ENCODE measurements around the gene FUT9.

DNA sequence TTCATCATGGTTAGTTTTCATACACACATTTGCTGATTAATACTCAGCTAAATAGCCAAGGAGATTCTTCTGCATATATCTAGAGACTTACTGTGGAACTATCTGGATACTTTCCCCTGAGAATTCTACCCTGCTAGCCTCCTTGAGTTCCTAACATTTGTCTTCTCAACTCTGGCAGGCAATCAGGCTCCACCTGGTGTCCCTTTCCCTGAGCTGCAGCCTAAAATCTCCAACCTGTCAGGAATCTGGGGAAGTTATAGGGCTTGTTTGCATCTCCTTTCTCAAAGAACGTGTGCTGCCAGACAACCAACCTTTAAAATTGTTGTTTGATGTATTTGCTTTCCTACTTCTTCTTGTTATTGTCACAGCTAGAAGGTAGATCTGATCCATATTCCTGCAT lies 73.4 kb downstream of the FUT9 start:
- no peak for TF ChIP-seq SUZ12 (IDR thresholded peaks at IDR 0.05; ENCODE audit: extremely low read depth, insufficient read depth, insufficient read length)
- TF ChIP-seq ZNF274 (IDR thresholded peaks at IDR 0.05; ENCODE audit: low read depth, low read length) = no peak
- TF ChIP-seq YY1 (IDR thresholded peaks at IDR 0.05; ENCODE audit: insufficient read depth, insufficient read length) = no peak

All from NT2/D1 (cell line).